HG02885 (cell line): ENCODE results near the gene ARID5A.
"Not testable (repeated sequence)": the region's sequence is repeated elsewhere in the genome, so short reads cannot be mapped to it uniquely, and the experiment has no call there.

Source experiments
- ATAC-seq: cut with Tn5 transposase; IDR thresholded peaks from one replicate; pipeline ENCODE4 v1.9.1; 2021; ENCODE audit warnings: mild to moderate bottlenecking; ENCODE audit not compliant: unreplicated experiment, poor library complexity

The ARID5A gene, protein sequence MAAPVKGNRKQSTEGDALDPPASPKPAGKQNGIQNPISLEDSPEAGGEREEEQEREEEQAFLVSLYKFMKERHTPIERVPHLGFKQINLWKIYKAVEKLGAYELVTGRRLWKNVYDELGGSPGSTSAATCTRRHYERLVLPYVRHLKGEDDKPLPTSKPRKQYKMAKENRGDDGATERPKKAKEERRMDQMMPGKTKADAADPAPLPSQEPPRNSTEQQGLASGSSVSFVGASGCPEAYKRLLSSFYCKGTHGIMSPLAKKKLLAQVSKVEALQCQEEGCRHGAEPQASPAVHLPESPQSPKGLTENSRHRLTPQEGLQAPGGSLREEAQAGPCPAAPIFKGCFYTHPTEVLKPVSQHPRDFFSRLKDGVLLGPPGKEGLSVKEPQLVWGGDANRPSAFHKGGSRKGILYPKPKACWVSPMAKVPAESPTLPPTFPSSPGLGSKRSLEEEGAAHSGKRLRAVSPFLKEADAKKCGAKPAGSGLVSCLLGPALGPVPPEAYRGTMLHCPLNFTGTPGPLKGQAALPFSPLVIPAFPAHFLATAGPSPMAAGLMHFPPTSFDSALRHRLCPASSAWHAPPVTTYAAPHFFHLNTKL

DNA sequence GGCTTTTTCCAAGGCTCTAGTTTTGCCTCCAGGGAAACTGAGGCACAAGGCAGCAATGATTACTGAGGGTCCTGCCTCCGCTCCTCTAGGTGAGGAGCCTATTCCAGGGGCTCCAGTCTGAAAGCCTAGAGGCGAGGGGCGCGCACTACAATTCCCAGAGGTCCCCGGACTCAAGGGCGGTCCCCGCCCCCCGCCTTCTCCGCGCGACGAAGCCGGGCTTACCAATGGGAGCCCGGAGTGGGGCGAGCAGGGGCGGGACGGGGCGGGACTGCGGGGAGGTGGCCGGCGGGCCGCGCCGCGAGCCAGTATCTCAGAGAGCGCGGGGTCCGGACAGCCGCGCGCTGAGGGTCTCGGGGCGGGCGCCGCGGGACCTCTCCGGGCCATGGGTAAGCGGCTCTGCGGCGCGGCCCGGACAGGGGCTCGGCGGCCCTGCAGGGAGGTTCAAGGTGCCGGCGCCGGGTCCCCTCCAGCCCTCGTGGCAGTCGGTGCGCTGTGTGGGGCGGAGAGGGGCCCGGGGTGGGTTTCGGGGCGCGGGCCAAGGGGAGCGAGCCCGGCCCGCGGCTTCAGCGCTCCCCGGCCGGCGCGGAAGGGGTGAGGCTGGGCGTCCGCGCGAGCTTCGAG is at the start of gene ARID5A:
Gene ARID5A, plus strand, starts transcription at position 308 of the 621 bp plus-strand sequence. Its CDS starts 75 bp downstream, at position 383.
- ATAC-seq: peak; percentile 70

GRCh38 chr2:96489261-96489660 is 47.3 kb upstream of the ARID5A start:
- ATAC-seq: no peak

- ATAC-seq: no peak
These were observed 46.9 kb upstream of the ARID5A start for GRCh38 chr2:96489663-96490062.

DNA sequence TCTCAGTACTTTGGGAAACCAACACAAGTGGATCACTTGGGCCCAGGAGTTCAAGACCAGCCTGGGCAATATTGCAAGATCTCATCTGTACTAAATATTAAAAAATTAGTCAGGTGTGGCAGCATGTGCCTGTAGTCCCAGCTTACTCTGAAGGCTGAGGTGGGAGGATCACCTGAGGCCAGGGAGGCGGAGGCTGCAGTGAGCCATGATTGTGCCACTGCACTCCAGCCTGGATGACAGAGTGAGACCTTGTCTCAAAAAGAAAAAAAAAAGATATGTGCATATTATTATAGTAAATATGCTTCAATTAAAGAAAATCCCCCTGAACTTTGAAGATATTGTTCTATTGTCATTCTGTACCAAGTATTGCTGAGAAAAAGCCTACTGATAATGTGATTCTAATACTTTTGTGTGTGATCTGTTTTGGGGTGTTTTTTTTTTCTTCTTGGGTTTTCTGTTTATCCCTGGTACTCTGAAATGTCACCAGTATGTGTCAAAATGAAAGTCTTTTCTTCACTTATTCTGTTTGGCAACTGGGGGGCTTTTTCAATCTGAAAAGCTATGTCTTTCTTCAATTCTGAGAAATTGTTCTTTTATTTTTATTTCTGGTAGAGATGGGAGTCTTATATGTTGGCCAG is 44.6 kb upstream of the ARID5A start:
- no peak for ATAC-seq

- ATAC-seq: no peak
These were observed 43.5 kb upstream of the ARID5A start for GRCh38 chr2:96493072-96493471.

DNA sequence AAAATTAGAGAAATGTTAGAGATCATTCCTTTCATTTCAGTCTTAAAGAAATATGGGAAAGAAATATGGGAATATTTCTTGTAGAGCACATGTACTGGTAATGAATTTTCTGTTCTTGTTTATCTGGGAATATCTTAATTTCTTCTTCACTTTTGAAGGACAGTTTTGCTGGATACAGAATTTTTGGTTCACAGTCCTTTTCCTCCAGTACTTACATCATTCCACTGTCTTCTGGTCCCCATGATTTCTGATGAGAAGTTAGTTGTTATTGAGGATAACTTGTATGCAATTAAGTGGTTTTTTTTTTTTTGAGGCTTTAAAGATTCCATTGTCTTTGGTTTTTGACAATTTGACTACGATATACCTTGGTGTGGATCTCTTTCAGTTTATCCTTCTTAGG is 42.4 kb upstream of the ARID5A start:
- ATAC-seq: no peak

- no peak for ATAC-seq
These were observed 40.4 kb upstream of the ARID5A start for GRCh38 chr2:96495982-96496629.

DNA sequence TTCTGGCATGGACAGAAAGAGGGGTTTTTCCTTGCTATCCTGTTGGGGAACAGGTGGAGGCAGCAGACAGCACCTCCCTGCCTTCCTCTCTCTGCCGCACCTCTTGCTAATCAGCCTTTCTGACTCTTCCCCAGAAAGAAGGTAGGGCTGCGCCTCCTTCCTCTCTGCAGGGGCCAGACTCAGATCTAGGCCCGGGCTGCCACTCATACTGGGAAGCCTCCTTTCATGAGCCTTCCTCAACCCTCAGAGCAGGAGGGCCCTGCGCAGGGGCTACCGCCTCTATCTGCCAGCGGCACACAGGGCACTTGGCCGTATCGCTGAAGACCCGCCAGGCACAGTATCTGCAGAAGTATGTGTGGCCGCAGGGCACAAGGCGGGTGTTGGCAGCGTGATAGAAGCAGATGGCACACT is 38.5 kb upstream of the ARID5A start:
- no peak for ATAC-seq

GRCh38 chr2:96498611-96499010 is 37.9 kb upstream of the ARID5A start:
- ATAC-seq: not testable (repeated sequence)

DNA sequence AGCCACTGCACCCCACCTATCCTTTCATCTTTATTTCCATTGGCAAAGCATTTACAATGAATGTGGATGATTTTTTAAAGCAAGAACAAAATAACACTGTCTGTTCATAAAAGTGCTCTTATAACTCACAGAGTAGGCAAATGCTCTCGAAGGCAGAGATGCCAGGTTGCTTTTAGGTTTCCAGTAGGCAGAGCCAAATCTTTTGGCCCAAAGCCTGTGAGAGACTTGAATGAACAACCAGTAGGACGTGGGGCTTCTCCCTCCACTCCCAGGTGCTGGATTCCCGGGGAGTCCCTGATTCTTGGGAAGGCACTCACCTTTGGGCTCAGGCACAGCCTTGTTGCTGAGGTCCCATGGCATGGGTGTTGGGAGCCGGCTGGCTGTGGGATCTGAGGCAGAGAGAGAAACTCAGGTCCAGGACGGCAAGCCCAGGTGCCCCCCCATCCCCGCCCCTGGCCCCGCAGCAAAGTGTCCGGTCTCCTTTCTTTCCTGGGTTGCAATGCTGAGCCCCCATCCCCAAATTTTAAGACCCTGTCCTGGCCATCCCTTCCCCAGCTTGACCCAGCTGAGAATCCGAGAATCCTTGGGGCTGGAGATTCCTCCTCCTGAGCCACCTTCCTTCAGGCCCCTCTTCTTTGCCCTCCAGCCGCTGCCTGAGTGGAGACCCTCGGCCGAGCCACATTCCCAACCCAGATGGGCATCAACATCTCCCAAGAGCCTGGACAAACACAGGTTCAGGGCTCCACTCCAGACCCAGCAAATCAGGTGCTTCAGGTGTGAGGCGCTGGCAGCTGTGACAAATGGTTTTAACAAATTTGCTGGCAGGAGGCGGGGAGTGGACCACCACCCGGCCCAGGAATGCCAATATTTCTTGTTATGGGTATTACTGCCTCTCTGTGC is 37.2 kb upstream of the ARID5A start:
- no peak for ATAC-seq

- no peak for ATAC-seq
These were observed 36.0 kb upstream of the ARID5A start for GRCh38 chr2:96500385-96501066.

- ATAC-seq: no peak
These were observed 35.1 kb upstream of the ARID5A start for GRCh38 chr2:96501471-96501874.

DNA sequence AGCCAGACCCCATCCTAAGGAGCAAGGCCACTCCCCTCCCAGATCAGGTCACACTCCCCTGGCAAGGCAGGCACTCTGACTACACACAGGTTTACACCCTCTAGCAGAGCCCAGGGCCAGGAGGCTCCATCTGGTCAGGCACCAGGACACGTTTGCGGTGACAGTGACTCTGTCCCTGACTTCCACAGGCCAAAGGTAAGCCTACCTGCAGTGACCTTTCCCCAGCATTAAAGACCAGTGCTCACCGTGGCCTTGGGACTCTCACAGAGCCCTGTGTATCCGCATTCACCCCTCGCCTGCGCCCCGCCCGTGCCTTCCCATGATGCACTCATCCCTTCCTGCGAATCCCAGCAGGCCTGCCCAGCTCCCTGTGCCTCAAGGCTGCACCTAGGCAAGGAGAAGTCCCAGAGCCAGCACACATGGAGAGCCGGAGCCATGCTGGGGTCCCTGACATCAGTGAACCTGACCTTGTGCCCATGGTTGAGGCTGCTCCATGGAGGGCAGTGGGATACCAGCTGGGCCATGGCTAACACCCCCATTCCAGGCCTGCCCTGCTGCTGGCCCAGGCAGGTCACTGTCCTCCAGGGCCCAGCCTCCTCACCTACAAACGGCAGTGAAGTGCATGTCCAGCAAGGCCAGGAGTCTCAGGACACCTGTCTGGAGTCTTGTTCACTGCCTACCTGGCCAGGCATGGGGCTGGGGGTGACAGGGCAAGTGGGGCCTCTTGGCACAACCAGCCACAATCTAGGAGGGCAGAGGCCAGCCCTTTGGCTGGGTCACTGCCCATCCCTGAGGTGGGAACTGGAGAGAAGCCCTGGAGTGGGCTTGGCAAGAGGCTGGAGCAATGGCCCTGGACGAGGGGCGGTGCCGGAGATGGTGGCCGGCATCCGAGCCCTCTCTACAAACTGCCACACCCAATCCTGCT is 34.4 kb upstream of the ARID5A start:
- no peak for ATAC-seq

DNA sequence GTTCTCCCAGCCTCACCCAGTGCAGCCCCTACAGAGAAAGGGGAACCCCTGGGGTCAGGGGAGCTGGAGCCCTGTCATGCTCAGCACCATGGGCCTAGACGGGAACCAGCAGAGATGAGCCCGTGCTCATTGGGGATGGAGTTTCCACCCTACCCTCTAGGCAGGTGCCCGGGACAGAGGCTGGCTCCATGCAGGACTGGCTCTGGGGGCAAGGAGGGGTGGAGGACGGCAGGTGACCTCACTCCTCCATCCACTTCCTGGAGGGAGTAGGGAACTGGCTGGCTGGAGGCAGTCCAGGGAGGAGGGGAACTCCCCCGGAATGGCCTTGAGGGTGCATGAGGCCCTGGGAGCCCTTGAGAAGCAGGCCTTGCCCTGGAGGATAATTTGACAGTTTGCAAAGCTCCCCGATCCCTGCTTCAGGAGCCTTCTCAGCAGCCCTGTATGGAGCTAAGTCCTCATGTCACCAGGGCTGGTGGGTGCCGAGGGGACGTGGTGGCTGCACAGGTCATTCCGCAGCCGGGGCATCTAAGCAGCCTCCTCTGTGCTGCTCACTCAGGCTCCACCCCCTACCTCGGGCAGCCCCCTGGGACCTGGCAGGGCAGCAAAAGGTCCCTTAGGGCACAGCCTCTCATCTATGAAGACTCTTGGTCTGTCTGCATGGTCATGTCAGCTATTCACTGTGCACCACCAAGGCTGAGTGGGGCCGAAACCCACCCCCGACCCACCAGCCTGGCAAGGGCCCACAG is 33.5 kb upstream of the ARID5A start:
- no peak for ATAC-seq

DNA sequence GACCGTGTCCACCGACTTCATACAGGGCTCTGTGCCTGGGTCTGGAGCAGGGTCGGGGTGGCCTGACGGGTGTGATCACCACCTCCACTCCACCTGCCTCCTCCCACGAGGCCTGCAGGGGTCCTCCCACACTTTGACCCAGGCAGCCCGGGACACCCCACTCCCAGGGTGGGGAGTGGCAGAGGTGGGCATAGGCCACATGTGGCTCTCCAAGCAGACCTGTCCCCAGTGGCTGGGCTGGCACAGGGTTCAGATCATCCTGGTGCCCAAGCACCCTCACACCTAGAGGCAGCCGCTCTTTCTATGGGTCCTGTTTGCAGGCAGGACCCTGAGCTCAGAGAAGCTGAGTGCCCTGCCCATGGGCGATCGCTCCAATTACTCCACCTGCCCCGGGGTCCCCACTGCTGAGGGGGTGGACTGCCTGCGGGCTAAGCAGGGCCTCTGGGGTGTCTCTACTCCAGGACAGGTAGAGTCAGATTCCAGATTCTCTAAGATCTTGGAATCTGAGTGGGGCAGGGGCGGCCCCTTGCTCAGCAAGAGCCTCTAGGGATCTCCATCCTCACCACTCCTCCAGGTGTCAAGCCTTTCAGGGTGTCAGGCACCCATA is 32.8 kb upstream of the ARID5A start:
- no peak for ATAC-seq

DNA sequence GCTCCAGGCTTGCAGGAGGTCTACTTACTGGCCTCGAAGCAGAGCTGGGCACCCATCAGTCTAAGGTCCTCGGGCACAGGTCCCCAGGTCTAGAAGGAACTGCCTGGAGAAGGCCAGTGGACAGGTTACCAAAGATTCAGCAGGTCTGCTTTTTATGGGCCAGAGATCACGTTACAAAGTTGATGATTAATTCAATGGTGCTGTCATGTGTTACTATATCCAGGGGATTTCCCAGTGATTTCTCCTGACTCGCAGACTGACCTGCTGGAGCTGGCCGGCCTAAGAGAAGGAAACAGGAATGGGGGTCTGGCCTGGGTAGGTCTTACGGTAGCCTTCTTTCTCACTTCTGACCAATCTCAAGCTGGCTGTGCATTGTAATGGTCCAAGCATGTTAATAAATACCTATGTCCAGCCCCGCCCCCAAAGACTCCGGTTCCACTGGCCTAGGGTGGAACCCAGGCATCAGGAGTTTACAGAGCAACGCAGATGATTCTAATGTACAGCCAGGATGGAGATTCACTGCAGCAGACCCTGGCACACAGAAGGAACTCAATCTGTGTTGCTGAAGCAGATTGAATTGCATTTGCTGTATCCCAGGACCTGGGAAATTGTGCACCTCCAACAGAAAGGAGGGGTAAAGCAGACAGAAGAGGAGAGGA is 31.2 kb upstream of the ARID5A start, which contains the start of gene NEURL3:
Gene NEURL3, minus strand, starts transcription at position 127 of the 659 bp plus-strand sequence. Its CDS starts 71 bp downstream, at position 56.
- no peak for ATAC-seq
